GM23338 (cell line): ENCODE results near the gene ULK2.

Source experiments
- EZH2 ChIP-seq: fragments of 200-600 bp; sonication (generic); IDR thresholded peaks from one replicate; pipeline ENCODE4 v1.8.0; 2017; ENCODE audit warnings: antibody characterized with exemption, mild to moderate bottlenecking, low read depth; ENCODE audit not compliant: unreplicated experiment
- JUNB ChIP-seq: IDR thresholded peaks from one replicate; pipeline ENCODE4 v1.6.1; 2016; ENCODE audit warnings: antibody characterized with exemption; ENCODE audit not compliant: unreplicated experiment
- POLR2AphosphoS5 ChIP-seq: IDR thresholded peaks from 2 replicates; pipeline ENCODE4 v1.6.1; 2016; ENCODE audit warnings: antibody characterized with exemption, low read depth
- STAT1 ChIP-seq: IDR thresholded peaks from one replicate; pipeline ENCODE4 v1.6.1; 2016; ENCODE audit warnings: antibody characterized with exemption; ENCODE audit not compliant: unreplicated experiment
- TF ChIP-seq, protein P1 (sequence below), 2 experiments: fragments of 200-600 bp in 1 of 2; sonication (generic) in 1 of 2; conservative IDR thresholded peaks; 2 replicates each; pipeline versions ENCODE4 v1.5.1 to v1.6.1; 2016 to 2017; ENCODE audit warnings: antibody characterized with exemption in 2 of 2, low read depth in 2 of 2, mild to moderate bottlenecking in 2 of 2, moderate library complexity in 1 of 2
- TF ChIP-seq, protein P2 (sequence below): IDR thresholded peaks from one replicate; pipeline ENCODE4 v1.6.1; 2018; ENCODE audit warnings: antibody characterized with exemption; ENCODE audit not compliant: unreplicated experiment

DNA sequence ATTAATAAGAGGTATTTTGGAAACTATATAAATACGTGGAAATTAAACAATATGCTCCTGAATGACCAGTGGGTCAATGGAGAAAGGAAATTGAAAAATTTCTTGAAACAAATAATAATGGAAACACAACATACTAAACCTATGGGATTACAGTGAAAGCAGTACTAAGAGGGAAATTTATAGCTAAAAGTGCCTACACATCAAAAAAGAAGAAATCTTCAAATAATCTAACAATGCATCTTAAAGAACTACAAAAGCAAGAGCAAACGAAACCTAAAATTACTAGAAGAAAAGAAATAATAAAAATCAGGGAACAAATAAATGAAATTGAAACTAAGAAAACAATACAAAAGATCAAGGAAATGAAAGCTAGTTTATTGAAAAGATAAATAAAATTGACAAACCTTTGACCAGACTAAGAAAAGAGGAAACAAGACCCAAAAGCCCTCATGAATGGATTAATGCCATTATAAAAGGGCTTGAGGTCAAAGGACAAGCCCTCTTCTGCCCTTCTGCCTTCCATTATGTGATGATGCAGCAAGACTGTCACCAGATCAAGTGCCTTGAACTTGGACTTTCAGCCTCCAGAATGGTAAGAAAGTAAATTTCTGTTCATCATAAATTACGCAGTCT is 75.7 kb downstream of the ULK2 start:
- TF ChIP-seq, protein P1, sequence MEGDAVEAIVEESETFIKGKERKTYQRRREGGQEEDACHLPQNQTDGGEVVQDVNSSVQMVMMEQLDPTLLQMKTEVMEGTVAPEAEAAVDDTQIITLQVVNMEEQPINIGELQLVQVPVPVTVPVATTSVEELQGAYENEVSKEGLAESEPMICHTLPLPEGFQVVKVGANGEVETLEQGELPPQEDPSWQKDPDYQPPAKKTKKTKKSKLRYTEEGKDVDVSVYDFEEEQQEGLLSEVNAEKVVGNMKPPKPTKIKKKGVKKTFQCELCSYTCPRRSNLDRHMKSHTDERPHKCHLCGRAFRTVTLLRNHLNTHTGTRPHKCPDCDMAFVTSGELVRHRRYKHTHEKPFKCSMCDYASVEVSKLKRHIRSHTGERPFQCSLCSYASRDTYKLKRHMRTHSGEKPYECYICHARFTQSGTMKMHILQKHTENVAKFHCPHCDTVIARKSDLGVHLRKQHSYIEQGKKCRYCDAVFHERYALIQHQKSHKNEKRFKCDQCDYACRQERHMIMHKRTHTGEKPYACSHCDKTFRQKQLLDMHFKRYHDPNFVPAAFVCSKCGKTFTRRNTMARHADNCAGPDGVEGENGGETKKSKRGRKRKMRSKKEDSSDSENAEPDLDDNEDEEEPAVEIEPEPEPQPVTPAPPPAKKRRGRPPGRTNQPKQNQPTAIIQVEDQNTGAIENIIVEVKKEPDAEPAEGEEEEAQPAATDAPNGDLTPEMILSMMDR (conservative IDR thresholded peaks at IDR 0.05; ENCODE audit: low read depth in 2 of 2): no peak
- TF ChIP-seq JUNB: no peak
- TF ChIP-seq STAT1: no peak
- TF ChIP-seq EZH2: no peak
- TF ChIP-seq, protein P2, sequence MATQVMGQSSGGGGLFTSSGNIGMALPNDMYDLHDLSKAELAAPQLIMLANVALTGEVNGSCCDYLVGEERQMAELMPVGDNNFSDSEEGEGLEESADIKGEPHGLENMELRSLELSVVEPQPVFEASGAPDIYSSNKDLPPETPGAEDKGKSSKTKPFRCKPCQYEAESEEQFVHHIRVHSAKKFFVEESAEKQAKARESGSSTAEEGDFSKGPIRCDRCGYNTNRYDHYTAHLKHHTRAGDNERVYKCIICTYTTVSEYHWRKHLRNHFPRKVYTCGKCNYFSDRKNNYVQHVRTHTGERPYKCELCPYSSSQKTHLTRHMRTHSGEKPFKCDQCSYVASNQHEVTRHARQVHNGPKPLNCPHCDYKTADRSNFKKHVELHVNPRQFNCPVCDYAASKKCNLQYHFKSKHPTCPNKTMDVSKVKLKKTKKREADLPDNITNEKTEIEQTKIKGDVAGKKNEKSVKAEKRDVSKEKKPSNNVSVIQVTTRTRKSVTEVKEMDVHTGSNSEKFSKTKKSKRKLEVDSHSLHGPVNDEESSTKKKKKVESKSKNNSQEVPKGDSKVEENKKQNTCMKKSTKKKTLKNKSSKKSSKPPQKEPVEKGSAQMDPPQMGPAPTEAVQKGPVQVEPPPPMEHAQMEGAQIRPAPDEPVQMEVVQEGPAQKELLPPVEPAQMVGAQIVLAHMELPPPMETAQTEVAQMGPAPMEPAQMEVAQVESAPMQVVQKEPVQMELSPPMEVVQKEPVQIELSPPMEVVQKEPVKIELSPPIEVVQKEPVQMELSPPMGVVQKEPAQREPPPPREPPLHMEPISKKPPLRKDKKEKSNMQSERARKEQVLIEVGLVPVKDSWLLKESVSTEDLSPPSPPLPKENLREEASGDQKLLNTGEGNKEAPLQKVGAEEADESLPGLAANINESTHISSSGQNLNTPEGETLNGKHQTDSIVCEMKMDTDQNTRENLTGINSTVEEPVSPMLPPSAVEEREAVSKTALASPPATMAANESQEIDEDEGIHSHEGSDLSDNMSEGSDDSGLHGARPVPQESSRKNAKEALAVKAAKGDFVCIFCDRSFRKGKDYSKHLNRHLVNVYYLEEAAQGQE: no peak
- TF ChIP-seq POLR2AphosphoS5: no peak
